Gastroesophageal sphincter (tissue), 4 donors: ENCODE data around the gene SKP1. TPM values are rescaled to one million over a fixed set of nuclear protein-coding genes. Genes with fewer than 3 reads are reported as not detected.

Experiments
- ATAC-seq: fragments of 150-250 bp; one replicate; pipeline ENCODE4 v1.9.1; 2016; ENCODE audit warnings: mild to moderate bottlenecking, moderate library complexity
- H3K27ac ChIP-seq, 4 donors: fragments of 200-600 bp; sonication (generic) in 3 of 4; 1 replicate in 3 of 4; 2 replicates in 1 of 4; pipeline ENCODE4 v1.5.1; 2016 to 2019
- H3K27me3 ChIP-seq: fragments of 200-600 bp; sonication (generic); one replicate; pipeline ENCODE4 v1.5.1; 2019
- H3K36me3 ChIP-seq, 2 donors: fragments of 200-600 bp; sonication (generic); one replicate each; pipeline ENCODE4 v1.5.1; 2019; ENCODE audit warnings: control low read depth in 1 of 2
- H3K4me1 ChIP-seq, 3 donors: fragments of 200-600 bp; sonication (generic); 1 replicate in 2 of 3; 2 replicates in 1 of 3; pipeline ENCODE4 v1.5.1; 2016 to 2019; ENCODE audit warnings: control low read depth in 2 of 3
- H3K4me3 ChIP-seq, 2 donors: fragments of 200-600 bp; sonication (generic); one replicate each; pipeline ENCODE4 v1.5.1; 2019; ENCODE audit warnings: mild to moderate bottlenecking in 1 of 2, moderate library complexity in 1 of 2
- H3K9me3 ChIP-seq, 3 donors: fragments of 200-600 bp; sonication (generic); one replicate each; pipeline ENCODE4 v1.5.1; 2017 to 2019; ENCODE audit warnings: control low read depth in 2 of 3
- CTCF ChIP-seq, 4 experiments: fragments of 200-600 bp in 2 of 4; fragments of 450-650 bp in 2 of 4; sonication (generic) in 1 of 4; IDR thresholded peaks; one replicate each; pipeline ENCODE4 v1.5.1; 2017 to 2019; ENCODE audit warnings: antibody characterized with exemption in 4 of 4, mild to moderate bottlenecking in 2 of 4, moderate library complexity in 2 of 4
- EP300 ChIP-seq: sonication (generic); formaldehyde crosslinking; IDR thresholded peaks from one replicate; pipeline ENCODE4 v1.6.1; 2017; ENCODE audit warnings: antibody characterized with exemption, mild to moderate bottlenecking
- POLR2A ChIP-seq, 2 donors: fragments of 450-650 bp; IDR thresholded peaks; one replicate each; pipeline ENCODE4 v1.6.1; 2017; ENCODE audit warnings: antibody characterized with exemption in 2 of 2, mild to moderate bottlenecking in 2 of 2, moderate library complexity in 1 of 2
- POLR2AphosphoS5 ChIP-seq: sonication (generic); formaldehyde crosslinking; IDR thresholded peaks from one replicate; pipeline ENCODE4 v1.6.1; 2017; ENCODE audit warnings: antibody characterized with exemption
- WGBS, 2 donors: methylation state at CpG; one replicate each; pipeline ENCODE4 v1.1.5; 2018; ENCODE audit warnings: low coverage in 1 of 2; 5-methylcytosine and 5-hydroxymethylcytosine counted together
- total RNA-seq, 4 donors: library from RNA; depleted of rRNA; stranded (reverse); fragments of >200 nt; gene quantifications; one replicate each; pipeline ENCODE4 v1.1.0, GENCODE V29; 2016

SKP1 gene
- total RNA-seq, 4 donors from 2014 or later: 313 to 463 (median 399) TPM

GRCh38 chr5:134148986-134149539 is 27.7 kb downstream of the SKP1 start:
- no peak overlapping the region for H3K4me3 ChIP-seq

GRCh38 chr5:134148316-134148715 is 28.4 kb downstream of the SKP1 start:
- no peak overlapping the region for H3K27ac ChIP-seq
- 45 to 60% methylated on average over 1 to 2 of the region's 2 CpGs for WGBS, 2 donors
- H3K27me3 ChIP-seq: no peaks in the 10 kb centered on the region
- no peak overlapping the region for H3K4me3 ChIP-seq
- ATAC-seq: no peak
- H3K4me1 ChIP-seq: peaks cover 0 to 70% (median 8%) of the 10 kb centered on the region in 3 donors
- H3K36me3 ChIP-seq: peaks cover 0 to 99% of the 10 kb centered on the region in 2 donors
- H3K9me3 ChIP-seq: no peaks in the 10 kb centered on the region
- no peak for TF ChIP-seq POLR2A (IDR thresholded peaks at IDR 0.05)
- no peak for TF ChIP-seq CTCF (IDR thresholded peaks at IDR 0.05)
- no peak for TF ChIP-seq EP300
- no peak for TF ChIP-seq POLR2AphosphoS5

More at GRCh38 chr5:134148986-134149539, 27.7 kb downstream of the SKP1 start:
- no peak for ATAC-seq
- Histone ChIP-seq H3K27ac (no peak overlapping the region), H3K9me3 (no peaks in the 10 kb centered on the region), H3K4me1 (peaks cover 0 to 70% (median 8%) of the 10 kb centered on the region in 3 donors), H3K27me3 (no peaks in the 10 kb centered on the region), H3K36me3 (peaks cover 0 to 99% of the 10 kb centered on the region in 2 donors)
- WGBS, 2 donors: 65 to 69% methylated on average over 5 to 6 of the region's 6 CpGs
- TF ChIP-seq POLR2AphosphoS5 (no peak), CTCF (IDR thresholded peaks at IDR 0.05) (no peak), POLR2A (IDR thresholded peaks at IDR 0.05) (no peak), EP300 (no peak)

- H3K27ac ChIP-seq: no peak overlapping the region
- no CpG with 5 or more reads among the region's 4 CpGs for whole genome bisulfite sequencing, 2 donors
- H3K36me3 ChIP-seq: peaks cover 0 to 99% of the 10 kb centered on the region in 2 donors
- TF ChIP-seq POLR2A (IDR thresholded peaks at IDR 0.05) (no peak), EP300 (no peak), POLR2AphosphoS5 (no peak)
- H3K27me3 ChIP-seq: no peaks in the 10 kb centered on the region
- H3K9me3 ChIP-seq: no peaks in the 10 kb centered on the region
- H3K4me1 ChIP-seq: peaks cover 0 to 60% (median 8%) of the 10 kb centered on the region in 3 donors
- no peak overlapping the region for H3K4me3 ChIP-seq
- ATAC-seq: no peak
These were observed 29.9 kb downstream of the SKP1 start for GRCh38 chr5:134146651-134147518.

- Histone ChIP-seq H3K27ac (no peak overlapping the region), H3K4me3 (no peak overlapping the region), H3K36me3 (peaks cover 0 to 98% of the 10 kb centered on the region in 2 donors), H3K4me1 (peaks cover 0 to 59% (median 9%) of the 10 kb centered on the region in 3 donors), H3K9me3 (no peaks in the 10 kb centered on the region), H3K27me3 (no peaks in the 10 kb centered on the region)
- ATAC-seq: peak; percentile 77
- TF ChIP-seq POLR2A (IDR thresholded peaks at IDR 0.05) (no peak), POLR2AphosphoS5 (peak; percentile 12), CTCF (IDR thresholded peaks at IDR 0.05) (peak in 3 of 4 experiments; percentile 83 to 93 (median 87)), EP300 (no peak)
- 100% methylated on average over 5 of the region's 13 CpGs; no CpG with 5 or more reads in 1 of the 2 donors for WGBS, 2 donors
These were observed 30.8 kb downstream of the SKP1 start for GRCh38 chr5:134145779-134146581.
